ENCODE measurements around the gene ZCCHC7.
"Not testable (repeated sequence)": the region's sequence is repeated elsewhere in the genome, so short reads cannot be mapped to it uniquely, and the experiment has no call there.

The ZCCHC7 gene

GRCh38 chr9:37377688-37378612 is 257.6 kb downstream of the ZCCHC7 start:
- DNase-seq (ENCODE audit: low read depth), result no peak

GRCh38 chr9:37378613-37379004 is 258.2 kb downstream of the ZCCHC7 start:
- DNase-seq (ENCODE audit: low read depth), result no peak

- DNase-seq (ENCODE audit: low read depth), result no peak
These were observed 259.5 kb downstream of the ZCCHC7 start for GRCh38 chr9:37379835-37380234.

GRCh38 chr9:37380570-37380969 is 260.2 kb downstream of the ZCCHC7 start:
- DNase-seq (ENCODE audit: low read depth), result no peak

- no peak for DNase-seq (ENCODE audit: low read depth)
These were observed 260.8 kb downstream of the ZCCHC7 start for GRCh38 chr9:37381094-37381741.

GRCh38 chr9:37382161-37382981 is 262.0 kb downstream of the ZCCHC7 start:
- DNase-seq (ENCODE audit: low read depth), result no peak

- DNase-seq (ENCODE audit: low read depth), result no peak
These were observed 262.6 kb downstream of the ZCCHC7 start for GRCh38 chr9:37382982-37383357.

GRCh38 chr9:37383393-37383792 is 263.0 kb downstream of the ZCCHC7 start:
- DNase-seq (ENCODE audit: low read depth), result no peak

- no peak for DNase-seq (ENCODE audit: low read depth)
These were observed 263.7 kb downstream of the ZCCHC7 start for GRCh38 chr9:37383876-37384746.

GRCh38 chr9:37385286-37385685 is 264.9 kb downstream of the ZCCHC7 start:
- DNase-seq (ENCODE audit: low read depth), result no peak

- DNase-seq (ENCODE audit: low read depth), result no peak
These were observed 266.6 kb downstream of the ZCCHC7 start for GRCh38 chr9:37386988-37387387.

- peak; percentile 14 for DNase-seq (ENCODE audit: low read depth)
These were observed 270.4 kb downstream of the ZCCHC7 start for GRCh38 chr9:37390759-37391158.

GRCh38 chr9:37392272-37392671 is 271.9 kb downstream of the ZCCHC7 start:
- DNase-seq (ENCODE audit: low read depth), result no peak

- no peak for DNase-seq (ENCODE audit: low read depth)
These were observed 274.9 kb downstream of the ZCCHC7 start for GRCh38 chr9:37395229-37395628.

- DNase-seq (ENCODE audit: low read depth), result no peak
These were observed 275.3 kb downstream of the ZCCHC7 start for GRCh38 chr9:37395663-37396062.

GRCh38 chr9:37397948-37398347 is 277.6 kb downstream of the ZCCHC7 start:
- DNase-seq (ENCODE audit: low read depth), result not testable (repeated sequence)

- DNase-seq (ENCODE audit: low read depth), result no peak
These were observed 278.2 kb downstream of the ZCCHC7 start for GRCh38 chr9:37398464-37399025.

GRCh38 chr9:37399336-37399735 is 279.0 kb downstream of the ZCCHC7 start:
- DNase-seq (ENCODE audit: low read depth), result no peak

GRCh38 chr9:37404590-37404989 is 284.2 kb downstream of the ZCCHC7 start:
- no peak for DNase-seq (ENCODE audit: low read depth)

- DNase-seq (ENCODE audit: low read depth), result no peak
These were observed 285.0 kb downstream of the ZCCHC7 start for GRCh38 chr9:37405350-37405749.

GRCh38 chr9:37405764-37406380 is 285.5 kb downstream of the ZCCHC7 start:
- no peak for DNase-seq (ENCODE audit: low read depth)

Data from activated T-cell treated with anti-CD3 and anti-CD28 coated beads for 1 hour (primary cell).